Fibroblast of villous mesenchyme (primary cell): Measurements from ENCODE around the gene ABCB6. TPM values are rescaled to one million over a fixed set of nuclear protein-coding genes. Genes with fewer than 3 reads are reported as not detected.

Experiments
- DNase-seq: peaks from one replicate; pipeline ENCODE4 v3.0.0-alpha.2; 2010; ENCODE audit warnings: low read depth
- H3K4me3 ChIP-seq: 2 replicates; pipeline ENCODE4 v1.5.1; 2011; ENCODE audit warnings: low read depth, mild to moderate bottlenecking, low read length
- total RNA-seq: library from RNA; depleted of rRNA; stranded (reverse); fragments of >200 nt; gene quantifications from 2 replicates; pipeline ENCODE4 v1.2.3, GENCODE V29; 2012
- TF ChIP-seq, protein P1 (sequence below): IDR thresholded peaks from 2 replicates; pipeline ENCODE4 v1.5.1; 2012; ENCODE audit warnings: low read depth, mild to moderate bottlenecking, low read length; ENCODE audit not compliant: insufficient read depth

The ABCB6 gene
- total RNA-seq, 1 donor: 31.1 TPM

DNA sequence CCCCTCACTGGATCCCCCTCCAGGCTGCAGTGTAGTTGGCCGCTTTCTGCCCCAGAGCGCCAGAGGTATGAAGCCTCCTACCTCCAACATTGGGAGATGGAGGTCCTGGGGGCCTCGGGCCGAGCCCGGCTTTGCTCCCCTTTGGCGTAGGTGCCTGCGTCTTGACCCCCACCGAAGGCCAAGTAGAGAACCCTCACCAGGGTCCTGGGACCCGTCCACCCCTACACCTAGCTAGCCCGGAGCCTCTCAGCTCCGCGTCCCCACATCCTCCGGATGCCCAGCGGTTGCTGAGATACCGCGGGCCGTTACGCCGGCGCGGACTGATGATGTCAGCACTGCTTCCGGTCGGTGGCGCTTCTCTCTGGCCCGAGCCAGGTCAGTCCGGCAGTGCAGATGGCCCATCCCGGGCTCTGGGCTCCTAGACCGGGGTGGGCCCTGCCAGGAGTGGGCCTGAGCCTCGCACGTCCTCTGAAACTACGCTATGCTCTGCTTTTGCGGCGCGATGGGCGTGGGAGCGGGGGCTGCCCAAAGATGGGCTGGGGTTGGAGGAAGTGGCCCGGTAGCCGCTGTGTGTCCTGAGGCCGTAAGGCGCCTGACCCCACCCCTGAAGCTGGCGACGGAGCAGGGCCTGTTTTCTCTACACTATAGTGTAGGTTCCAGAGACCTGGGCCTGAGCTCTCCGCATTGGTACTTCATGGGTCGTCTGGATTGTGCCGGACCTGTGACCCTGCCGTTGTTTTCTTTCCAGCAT is 26.6 kb upstream of the ABCB6 start, which contains the start of the genes GLB1L and STK16:
TSS of gene GLB1L (minus strand) at position 297 of the 751 bp plus-strand sequence. CDS start 1,871 bp downstream, outside the sequence.
TSS of gene STK16 (plus strand) at position 332 of the 751 bp plus-strand sequence. CDS start 521 bp downstream, outside the sequence.
- TF ChIP-seq, protein P1, sequence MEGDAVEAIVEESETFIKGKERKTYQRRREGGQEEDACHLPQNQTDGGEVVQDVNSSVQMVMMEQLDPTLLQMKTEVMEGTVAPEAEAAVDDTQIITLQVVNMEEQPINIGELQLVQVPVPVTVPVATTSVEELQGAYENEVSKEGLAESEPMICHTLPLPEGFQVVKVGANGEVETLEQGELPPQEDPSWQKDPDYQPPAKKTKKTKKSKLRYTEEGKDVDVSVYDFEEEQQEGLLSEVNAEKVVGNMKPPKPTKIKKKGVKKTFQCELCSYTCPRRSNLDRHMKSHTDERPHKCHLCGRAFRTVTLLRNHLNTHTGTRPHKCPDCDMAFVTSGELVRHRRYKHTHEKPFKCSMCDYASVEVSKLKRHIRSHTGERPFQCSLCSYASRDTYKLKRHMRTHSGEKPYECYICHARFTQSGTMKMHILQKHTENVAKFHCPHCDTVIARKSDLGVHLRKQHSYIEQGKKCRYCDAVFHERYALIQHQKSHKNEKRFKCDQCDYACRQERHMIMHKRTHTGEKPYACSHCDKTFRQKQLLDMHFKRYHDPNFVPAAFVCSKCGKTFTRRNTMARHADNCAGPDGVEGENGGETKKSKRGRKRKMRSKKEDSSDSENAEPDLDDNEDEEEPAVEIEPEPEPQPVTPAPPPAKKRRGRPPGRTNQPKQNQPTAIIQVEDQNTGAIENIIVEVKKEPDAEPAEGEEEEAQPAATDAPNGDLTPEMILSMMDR: no peak
- DNase-seq: peak; percentile 93
- peak within 1 kb of the TSS; percentile 85 for H3K4me3 ChIP-seq

DNA sequence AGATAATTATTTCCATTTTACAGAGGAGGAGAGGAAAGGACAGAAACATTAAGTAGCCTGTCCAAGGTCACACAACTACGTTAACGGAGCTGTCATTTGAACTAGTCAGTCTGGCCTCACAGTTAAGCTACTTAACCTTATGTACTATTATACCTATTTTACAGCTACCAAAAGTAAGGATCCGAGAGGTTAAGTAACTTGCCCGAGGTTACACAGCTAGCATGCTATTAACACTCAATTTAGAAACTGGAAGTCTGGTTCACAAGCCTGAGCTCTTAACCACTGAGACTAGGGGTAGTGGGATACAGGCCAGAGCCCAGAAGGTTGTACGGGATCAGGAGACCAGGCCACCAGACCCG is 26.0 kb upstream of the ABCB6 start:
- TF ChIP-seq, protein P1: no peak
- peak overlapping the region; percentile 85 for H3K4me3 ChIP-seq
- DNase-seq: no peak

DNA sequence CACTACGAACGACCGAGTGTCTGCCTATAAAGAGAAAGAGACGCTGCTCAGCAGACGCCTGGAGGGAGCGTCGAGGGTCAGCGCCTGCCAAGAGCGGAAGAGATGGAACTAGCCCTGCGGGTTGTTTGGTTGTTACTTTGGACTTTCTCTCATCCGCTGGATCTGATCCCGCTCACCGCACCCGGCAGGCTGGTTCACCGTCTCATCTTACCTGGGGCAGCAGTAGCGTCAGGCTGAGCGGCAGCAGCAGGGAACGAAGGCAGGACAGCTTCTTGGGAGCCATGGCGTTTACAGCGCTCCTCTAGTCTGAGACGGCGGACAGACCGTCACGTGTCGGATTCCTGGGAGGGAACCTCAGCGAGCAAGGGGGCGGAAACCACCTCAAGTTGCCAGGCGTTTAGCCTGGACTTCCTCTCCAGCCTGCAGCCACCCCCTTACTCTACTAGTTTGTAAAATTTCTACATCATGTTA is 24.6 kb upstream of the ABCB6 start:
- peak overlapping the region; percentile 53 for H3K4me3 ChIP-seq
- TF ChIP-seq, protein P1: no peak
- peak; percentile 54 for DNase-seq

DNA sequence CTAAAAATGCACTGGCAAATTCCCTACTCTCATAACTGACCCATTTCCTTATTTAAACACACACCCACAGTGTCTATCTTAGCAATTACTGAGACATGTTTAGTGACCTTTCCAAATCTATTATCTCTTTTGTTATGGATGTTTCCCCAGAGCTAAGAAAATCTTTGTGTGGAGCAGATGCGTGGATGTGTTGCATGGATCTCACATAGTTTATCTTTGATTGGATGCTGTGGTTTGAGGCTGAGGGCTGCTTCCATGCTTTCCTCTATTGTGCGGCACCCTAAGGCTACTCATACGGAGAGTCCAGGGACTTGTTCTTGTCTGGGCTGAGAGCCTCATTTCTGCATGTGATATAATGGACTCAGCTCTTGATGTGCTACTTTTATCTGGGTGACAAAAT is 15.6 kb upstream of the ABCB6 start:
- no peak overlapping the region for H3K4me3 ChIP-seq
- TF ChIP-seq, protein P1: no peak
- no peak for DNase-seq

DNA sequence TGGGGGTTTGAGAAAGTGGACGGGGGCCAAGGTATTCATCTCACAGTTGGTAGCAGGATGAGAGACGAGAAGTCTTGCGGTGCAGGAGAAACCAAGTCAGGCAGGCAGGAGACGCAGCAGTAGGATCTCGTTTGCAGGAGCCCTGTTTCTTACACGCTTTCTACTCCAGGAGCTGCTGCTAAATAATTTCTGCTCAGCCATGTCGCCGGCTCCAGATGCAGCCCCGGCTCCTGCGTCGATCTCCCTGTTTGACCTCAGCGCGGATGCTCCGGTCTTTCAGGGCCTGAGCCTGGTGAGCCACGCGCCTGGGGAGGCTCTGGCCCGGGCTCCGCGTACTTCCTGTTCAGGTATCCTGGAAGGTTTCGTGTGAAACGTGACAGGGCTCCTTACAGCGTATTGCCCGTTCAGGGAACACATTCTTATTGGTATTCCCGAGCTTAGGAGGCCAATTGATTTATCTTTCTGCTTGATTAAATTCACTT is 11.3 kb upstream of the ABCB6 start:
- H3K4me3 ChIP-seq: peak overlapping the region; percentile 76
- TF ChIP-seq, protein P1: no peak
- peak; percentile 64 for DNase-seq

DNA sequence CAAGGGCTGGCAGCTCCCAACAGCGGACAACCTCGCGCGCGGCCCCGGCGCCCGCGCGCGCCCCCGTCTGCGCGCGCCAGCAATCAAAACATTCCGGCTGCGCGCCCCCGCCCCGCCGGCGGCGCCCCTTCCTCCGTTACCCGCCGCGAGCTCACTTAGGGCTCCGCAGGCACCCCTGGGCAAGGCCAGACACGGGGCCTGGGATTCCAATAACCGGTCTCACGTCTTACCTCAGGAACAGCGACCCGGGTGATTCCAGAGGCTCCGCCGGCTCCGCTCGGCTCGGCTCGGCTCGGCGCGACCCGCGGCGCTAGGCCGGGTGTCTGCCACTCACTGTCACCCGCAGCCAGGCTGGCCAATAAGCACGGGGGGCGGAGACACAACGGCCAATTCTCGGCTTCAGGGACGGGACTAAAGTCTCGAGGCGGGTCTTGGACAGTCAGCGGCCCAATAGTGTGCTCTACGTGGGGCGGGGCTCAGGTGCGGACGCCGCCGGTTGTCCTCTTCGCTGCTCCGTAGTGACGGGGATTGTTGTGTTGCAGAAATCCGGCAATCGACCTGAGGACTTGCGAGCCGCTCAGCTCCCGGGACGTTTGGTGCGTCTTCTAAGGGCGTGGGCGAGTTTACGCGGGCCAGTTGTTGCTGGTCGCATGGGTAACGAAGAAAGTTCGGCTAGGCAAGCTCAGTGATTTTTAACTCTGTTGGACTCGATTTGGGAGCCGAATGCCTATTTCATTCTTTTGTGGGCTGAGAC is 10.7 kb upstream of the ABCB6 start, which contains the start of the genes ANKZF1 and ATG9A:
TSS of gene ANKZF1 (plus strand) at position 502 of the 754 bp plus-strand sequence. CDS start 452 bp downstream, outside the sequence.
TSS of gene ATG9A (minus strand) at position 332 of the 754 bp plus-strand sequence. CDS start 1,612 bp downstream, outside the sequence.
- TF ChIP-seq, protein P1: no peak
- peak within 1 kb of the TSS; percentile 76 for H3K4me3 ChIP-seq
- DNase-seq: peak; percentile 99
